Measurements from ENCODE around the gene RUNX2. TPM values are rescaled to one million over a fixed set of nuclear protein-coding genes. Genes with fewer than 3 reads are reported as not detected.

RUNX2 gene
- total and polyA plus RNA-seq, 10 of the 15 experiments (the other 5 are each of a cell fraction or from before 2014, with no cell fraction given), result 0.01 to 0.77 (median 0.15) TPM; not detected in 3

GRCh38 chr6:45441851-45442453 is 113.8 kb downstream of the RUNX2 start:
- Histone ChIP-seq H3K9me3 (replicated peaks; ENCODE audit: control insufficient read depth, insufficient read depth, low read length) (no peaks in the 10 kb centered on the region), H3K4me1 (ENCODE audit: control insufficient read depth, insufficient read depth, low read length) (no peaks in the 10 kb centered on the region), H3K79me2 (ENCODE audit: control insufficient read depth, insufficient read depth, low read length) (no peaks in the 10 kb centered on the region), H3K27me3 (replicated peaks in 1 of 2; ENCODE audit: control insufficient read depth in 2 of 2, insufficient read depth in 2 of 2, low read length in 1 of 2) (no peaks in the 10 kb centered on the region; a peak in 3 of 4 replicates), H3K4me3 (no peak overlapping the region), H4K20me1 (ENCODE audit: control insufficient read depth, insufficient read depth) (no peaks in the 10 kb centered on the region), H3K9ac (ENCODE audit: control insufficient read depth, insufficient read depth, low read length) (no peak overlapping the region), H3K36me3 (ENCODE audit: control insufficient read depth in 2 of 2, insufficient read depth in 2 of 2, low read length in 1 of 2) (no peaks in the 10 kb centered on the region), H3K27ac (ENCODE audit: control insufficient read depth, insufficient read depth) (no peak overlapping the region), H2AFZ (ENCODE audit: control insufficient read depth, low read depth, low read length) (no peak overlapping the region), H3K4me2 (ENCODE audit: control insufficient read depth, insufficient read depth) (no peak overlapping the region)
- FAIRE-seq, result no peak
- no peak for DNase-seq (ENCODE audit: low read depth, low spot score)
- WGBS (ENCODE audit: insufficient coverage, insufficient replicate concordance, low lambda C conversion rate, missing lambda C conversion rate), result 54% methylated on average over 6 of the region's 6 CpGs
- BruUV-seq (replicated peaks), result no TSS peak
- SMC1A ChIA-PET (ENCODE audit: uncharacterized antibody, unreplicated experiment), result interaction anchor here (0.8 to 1.4 kb wide), 2 partner anchors 236 to 272 kb away, joined by 4 read pairs; no protein-coding TSS in a partner anchor
- no peak for ATAC-seq
- intact Hi-C loops (cut with micrococcal nuclease; ENCODE audit: unreplicated experiment), result no loop called here
- TF ChIP-seq FOS (IDR thresholded peaks at IDR 0.05; ENCODE audit: borderline replicate concordance, extremely low read depth, insufficient read length) (no peak), NFIC (IDR thresholded peaks at IDR 0.05; ENCODE audit: low read depth, low read length) (no peak), CEBPZ (IDR thresholded peaks at IDR 0.05; ENCODE audit: low read depth, low read length) (no peak), STAT3 (IDR thresholded peaks at IDR 0.05; ENCODE audit: low read depth, low read length) (no peak), ZNF687 (IDR thresholded peaks at IDR 0.05) (no peak), BCL3 (IDR thresholded peaks at IDR 0.05; ENCODE audit: borderline replicate concordance, insufficient read depth, low read depth, low read length, poor library complexity, severe bottlenecking) (no peak)
- CTCF ChIA-PET, result interaction anchor here (0.5 kb wide), 1 partner anchor 233 kb away, joined by 3 read pairs; no protein-coding TSS in a partner anchor
- in situ Hi-C loops (cut with MboI), result no loop called here
- RAD21 ChIA-PET (ENCODE audit: unreplicated experiment), result interaction anchor here (1.4 kb wide), 1 partner anchor 480 kb away, joined by 4 read pairs; no protein-coding TSS in a partner anchor
- POLR2A ChIA-PET, result no interaction called here
